Chondrocyte (in vitro differentiated cells): ENCODE results near the gene CERK. TPM values are rescaled to one million over a fixed set of nuclear protein-coding genes. Genes with fewer than 3 reads are reported as not detected.

Source experiments
- DNase-seq: peaks from one replicate; pipeline ENCODE4 v3.0.0; 2021; ENCODE audit warnings: mixed read lengths, low spot score
- H3K27ac Mint-ChIP-seq: one replicate; pipeline ENCODE4 v1.8.0; 2021; ENCODE audit warnings: mild to moderate bottlenecking, moderate library complexity, mixed read lengths; ENCODE audit not compliant: unreplicated experiment
- H3K27me3 Mint-ChIP-seq: 2 replicates; pipeline ENCODE4 v1.8.0; 2021; ENCODE audit warnings: low read depth, mixed read lengths
- H3K36me3 Mint-ChIP-seq: 2 replicates; pipeline ENCODE4 v1.8.0; 2021; ENCODE audit warnings: low read depth, mixed read lengths
- H3K4me1 Mint-ChIP-seq: 2 replicates; pipeline ENCODE4 v1.8.0; 2021; ENCODE audit warnings: low read depth, mild to moderate bottlenecking, mixed read lengths
- H3K4me3 Mint-ChIP-seq: one replicate; pipeline ENCODE4 v1.8.0; 2021; ENCODE audit warnings: mild to moderate bottlenecking, moderate library complexity, mixed read lengths; ENCODE audit not compliant: unreplicated experiment
- H3K9me3 Mint-ChIP-seq: 2 replicates; pipeline ENCODE4 v1.8.0; 2021; ENCODE audit warnings: low read depth, mixed read lengths
- CTCF ChIP-seq: fragments of 200-600 bp; sonication (generic); IDR thresholded peaks from 2 replicates; pipeline ENCODE4 v1.5.0; 2021; ENCODE audit warnings: antibody characterized with exemption, mild to moderate bottlenecking, moderate library complexity
- total RNA-seq: library from RNA; stranded (reverse); gene quantifications from 3 replicates; pipeline ENCODE4 v1.2.1, GENCODE V29; 2021

The CERK gene
- total RNA-seq, 1 donor from 2014 or later = 28.8 TPM

GRCh38 chr22:46747646-46748045 is 9.6 kb upstream of the CERK start:
- DNase-seq = no peak
- Mint-ChIP-seq H3K4me1 (peaks cover 21% of the 10 kb centered on the region), H3K9me3 (no peaks in the 10 kb centered on the region), H3K36me3 (no peaks in the 10 kb centered on the region), H3K27me3 (peaks cover 6% of the 10 kb centered on the region), H3K4me3 (no peak overlapping the region), H3K27ac (no peak overlapping the region)
- no peak for TF ChIP-seq CTCF

GRCh38 chr22:46746620-46747019 is 8.6 kb upstream of the CERK start:
- DNase-seq = no peak
- Mint-ChIP-seq H3K27me3 (peaks cover 6% of the 10 kb centered on the region), H3K27ac (no peak overlapping the region), H3K9me3 (no peaks in the 10 kb centered on the region), H3K4me3 (no peak overlapping the region), H3K4me1 (peaks cover 21% of the 10 kb centered on the region), H3K36me3 (no peaks in the 10 kb centered on the region)
- no peak for TF ChIP-seq CTCF

GRCh38 chr22:46746192-46746591 is 8.1 kb upstream of the CERK start:
- no peak overlapping the region for H3K4me3 Mint-ChIP-seq
- DNase-seq = no peak
- no peaks in the 10 kb centered on the region for H3K9me3 Mint-ChIP-seq
- no peaks in the 10 kb centered on the region for H3K36me3 Mint-ChIP-seq
- H3K27ac Mint-ChIP-seq = no peak overlapping the region
- no peak for TF ChIP-seq CTCF
- H3K4me1 Mint-ChIP-seq = peaks cover 21% of the 10 kb centered on the region
- H3K27me3 Mint-ChIP-seq = peaks cover 6% of the 10 kb centered on the region

- DNase-seq = no peak
- Mint-ChIP-seq H3K9me3 (no peaks in the 10 kb centered on the region), H3K27me3 (peaks cover 6% of the 10 kb centered on the region), H3K27ac (no peak overlapping the region), H3K4me3 (no peak overlapping the region), H3K4me1 (peaks cover 9% of the 10 kb centered on the region), H3K36me3 (no peaks in the 10 kb centered on the region)
- TF ChIP-seq CTCF = no peak
Observed at GRCh38 chr22:46744581-46744980, 6.5 kb upstream of the CERK start.

GRCh38 chr22:46742576-46743221 is 4.6 kb upstream of the CERK start:
- Mint-ChIP-seq H3K36me3 (no peaks in the 10 kb centered on the region), H3K4me1 (peaks cover 8% of the 10 kb centered on the region), H3K9me3 (no peaks in the 10 kb centered on the region), H3K27ac (no peak overlapping the region), H3K4me3 (no peak overlapping the region), H3K27me3 (peaks cover 6% of the 10 kb centered on the region)
- DNase-seq = no peak
- no peak for TF ChIP-seq CTCF
